Fibroblast of upper back skin (primary cell): ENCODE data around the gene CCDC144A.
"Not testable (repeated sequence)": the region's sequence is repeated elsewhere in the genome, so short reads cannot be mapped to it uniquely, and the experiment has no call there.

Experiments used
- DNase-seq: peaks from one replicate; pipeline ENCODE4 v3.0.0-alpha.2; 2013

Gene CCDC144A

DNA sequence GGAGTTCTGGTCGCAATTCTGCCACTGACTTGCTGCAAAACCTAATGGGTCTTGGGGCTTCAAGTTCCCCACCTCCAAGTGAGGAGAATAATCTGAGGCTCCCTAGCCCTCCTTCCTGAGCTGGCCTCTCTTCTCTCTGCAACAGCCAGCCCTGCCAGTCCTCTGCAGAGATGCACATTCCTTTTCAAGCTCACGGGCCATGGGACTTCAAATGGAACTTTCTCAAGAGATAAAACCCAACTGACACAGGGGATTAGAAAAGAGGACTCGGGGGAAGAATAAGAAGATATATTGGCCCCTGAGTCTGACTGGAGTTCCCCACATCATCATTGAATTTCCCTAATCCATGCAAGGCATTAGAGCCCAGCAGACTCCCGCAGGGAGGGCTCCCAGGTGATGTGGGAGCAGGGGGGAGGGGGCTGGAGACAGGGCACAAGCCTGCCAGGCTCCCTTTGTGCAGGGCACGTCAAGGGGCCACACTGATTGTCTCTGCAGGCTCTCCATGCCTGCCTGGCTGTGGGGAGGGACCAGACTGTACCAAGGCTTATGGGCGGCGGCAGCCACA is 131.0 kb downstream of the CCDC144A start:
- DNase-seq, result no peak

DNA sequence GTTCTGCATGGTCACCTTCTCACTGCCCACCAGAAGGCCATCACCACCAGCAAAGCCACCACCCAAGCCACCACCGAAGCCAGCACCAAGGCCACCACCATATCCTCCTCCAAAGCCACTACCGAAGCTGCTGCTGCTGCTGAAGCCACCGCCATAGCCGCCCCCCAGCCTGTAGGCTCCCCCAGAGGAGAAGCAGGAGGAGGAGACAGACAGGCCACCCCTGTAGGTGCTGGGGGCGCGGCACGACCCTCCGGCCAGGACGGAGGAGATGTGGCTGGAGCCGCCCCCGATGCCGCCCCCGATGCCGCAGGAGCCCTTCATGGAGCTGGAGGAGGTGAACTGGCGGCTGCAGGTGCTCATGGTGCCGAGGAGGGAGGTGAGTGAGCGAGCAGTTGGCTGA is 132.1 kb downstream of the CCDC144A start:
- DNase-seq, result not testable (repeated sequence)

DNA sequence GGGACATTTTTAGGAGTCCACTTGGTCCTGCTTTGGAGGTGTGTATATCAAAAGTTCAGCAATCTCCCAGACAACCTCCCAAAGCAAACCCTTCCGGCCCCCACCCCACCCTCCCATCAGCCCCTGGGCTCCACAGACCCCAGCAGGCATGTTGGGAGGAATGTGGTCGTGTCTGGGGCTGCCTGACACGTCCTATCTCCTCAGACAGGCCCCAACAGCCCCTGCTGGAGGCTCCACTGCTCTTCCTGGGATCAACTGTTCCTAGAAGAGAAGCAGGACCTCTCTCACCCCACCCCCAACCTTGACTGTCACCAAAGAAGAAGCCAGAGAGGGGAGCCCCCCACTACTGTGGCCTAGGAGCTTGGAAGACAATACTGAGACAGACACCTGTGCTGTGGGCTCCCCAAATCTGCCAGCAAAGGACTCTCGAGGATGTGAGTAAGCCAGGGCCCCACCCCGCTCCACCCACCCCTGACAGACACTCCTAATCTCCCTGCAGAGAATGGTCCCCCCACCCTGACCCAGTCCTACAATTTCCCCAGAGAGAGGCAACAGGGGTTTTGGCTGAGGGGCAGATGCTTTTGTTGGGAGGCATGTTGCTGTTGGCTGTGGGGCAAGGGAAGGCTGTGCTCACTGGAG is 133.8 kb downstream of the CCDC144A start:
- not testable (repeated sequence) for DNase-seq
